ENCODE data around the gene CREB3L1. TPM values are rescaled to one million over a fixed set of nuclear protein-coding genes. Genes with fewer than 3 reads are reported as not detected.

Gene CREB3L1
- total and polyA plus RNA-seq, 2 donors (not counting 3 experiments of a cell fraction or from before 2014, with no cell fraction given): 0.23 to 0.84 TPM

DNA sequence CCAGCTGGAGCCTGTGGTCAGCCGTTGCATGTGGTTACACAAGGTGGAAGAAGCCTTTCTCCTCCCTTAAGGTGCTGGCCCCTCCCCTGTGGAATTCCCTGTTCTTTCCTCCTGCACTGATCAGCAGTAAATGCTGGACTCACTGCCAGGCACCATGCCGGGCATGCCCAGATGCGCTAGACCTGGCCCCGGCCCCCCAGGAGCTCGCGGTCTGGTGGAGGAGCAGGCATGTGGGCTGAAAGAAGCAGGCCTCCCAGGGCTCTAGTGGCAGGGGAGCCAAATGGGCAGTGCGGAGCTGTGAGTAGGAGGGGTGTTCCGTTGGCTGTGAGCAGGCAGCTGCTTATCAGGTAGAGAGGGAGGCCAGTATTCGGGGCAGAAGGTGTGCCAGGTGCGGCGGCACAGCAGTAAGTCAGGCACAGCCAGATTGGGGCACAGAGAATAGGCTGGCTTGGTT is 80.0 kb downstream of the CREB3L1 start:
- H4K20me1 ChIP-seq (replicated peaks; ENCODE audit: control insufficient read depth, extremely low read depth, insufficient read depth, low read length): peaks cover 4% of the 10 kb centered on the region
- no peaks in the 10 kb centered on the region for H3K9me3 ChIP-seq (replicated peaks; ENCODE audit: control insufficient read depth, insufficient read depth, low read length)
- no peak overlapping the region for H2AFZ ChIP-seq (ENCODE audit: low read depth, low read length)
- intact Hi-C loops (cut with micrococcal nuclease): no loop called here
- no peak overlapping the region for H3K27ac ChIP-seq (ENCODE audit: insufficient read depth, low read depth, low read length)
- BruUV-seq (replicated peaks): no TSS peak
- FAIRE-seq (no peak), DNase-seq (ENCODE audit: low read depth, low spot score) (no peak)
- no peak overlapping the region for H3K9ac ChIP-seq (replicated peaks; ENCODE audit: extremely low read depth, insufficient read depth, low read length)
- ChIA-PET CTCF (interaction anchor here (0.9 to 10.8 kb wide), 3 partner anchors 7 to 118 kb away, joined by 4 to 200 read pairs (median 4); partner anchors contain the start of gene DGKZ), POLR2A (no interaction called here)
- dilution Hi-C loops (cut with MboI; ENCODE audit: extremely low pct_ligation_motif_present, low sequenced_read_pairs): no loop called here
- H3K4me3 ChIP-seq (replicated peaks in 1 of 3; ENCODE audit: insufficient read depth in 1 of 3, low read depth in 1 of 3, low read length in 3 of 3): no peak overlapping the region
- peaks cover 62% of the 10 kb centered on the region for H3K79me2 ChIP-seq (ENCODE audit: control insufficient read depth, insufficient read depth, low read length)
- H3K4me2 ChIP-seq (ENCODE audit: insufficient read depth, low read length): no peak overlapping the region
- no peaks in the 10 kb centered on the region for H3K27me3 ChIP-seq (ENCODE audit: control insufficient read depth in 2 of 2, insufficient read depth in 2 of 2, low read length in 2 of 2)
- H3K9me1 ChIP-seq (replicated peaks; ENCODE audit: control insufficient read depth, extremely low read depth, insufficient read depth, low read length): no peaks in the 10 kb centered on the region
- peaks cover 18% of the 10 kb centered on the region for H3K4me1 ChIP-seq (ENCODE audit: control insufficient read depth, extremely low read depth, insufficient read depth, low read length)
- no peak for TF ChIP-seq FOS (IDR thresholded peaks at IDR 0.05; ENCODE audit: borderline replicate concordance, insufficient read depth, low read length)
- no peak for TF ChIP-seq MYC (IDR thresholded peaks at IDR 0.05; ENCODE audit: low read depth, low read length)
- TF ChIP-seq POLR2AphosphoS5 (IDR thresholded peaks at IDR 0.05; ENCODE audit: insufficient read depth, low read depth, low read length): no peak
- TF ChIP-seq, protein P1, sequence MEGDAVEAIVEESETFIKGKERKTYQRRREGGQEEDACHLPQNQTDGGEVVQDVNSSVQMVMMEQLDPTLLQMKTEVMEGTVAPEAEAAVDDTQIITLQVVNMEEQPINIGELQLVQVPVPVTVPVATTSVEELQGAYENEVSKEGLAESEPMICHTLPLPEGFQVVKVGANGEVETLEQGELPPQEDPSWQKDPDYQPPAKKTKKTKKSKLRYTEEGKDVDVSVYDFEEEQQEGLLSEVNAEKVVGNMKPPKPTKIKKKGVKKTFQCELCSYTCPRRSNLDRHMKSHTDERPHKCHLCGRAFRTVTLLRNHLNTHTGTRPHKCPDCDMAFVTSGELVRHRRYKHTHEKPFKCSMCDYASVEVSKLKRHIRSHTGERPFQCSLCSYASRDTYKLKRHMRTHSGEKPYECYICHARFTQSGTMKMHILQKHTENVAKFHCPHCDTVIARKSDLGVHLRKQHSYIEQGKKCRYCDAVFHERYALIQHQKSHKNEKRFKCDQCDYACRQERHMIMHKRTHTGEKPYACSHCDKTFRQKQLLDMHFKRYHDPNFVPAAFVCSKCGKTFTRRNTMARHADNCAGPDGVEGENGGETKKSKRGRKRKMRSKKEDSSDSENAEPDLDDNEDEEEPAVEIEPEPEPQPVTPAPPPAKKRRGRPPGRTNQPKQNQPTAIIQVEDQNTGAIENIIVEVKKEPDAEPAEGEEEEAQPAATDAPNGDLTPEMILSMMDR (IDR thresholded peaks at IDR 0.05; ENCODE audit: extremely low read depth in 1 of 2, insufficient read depth in 1 of 2, low read depth in 1 of 2, low read length in 2 of 2): no peak
- TF ChIP-seq JUN (IDR thresholded peaks at IDR 0.05; ENCODE audit: borderline replicate concordance, insufficient read depth, insufficient read length, low read depth): no peak
- TF ChIP-seq GATA2 (IDR thresholded peaks at IDR 0.05; ENCODE audit: insufficient read depth, insufficient read length, low read depth, low read length): no peak
- TF ChIP-seq EZH2 (IDR thresholded peaks at IDR 0.05; ENCODE audit: borderline replicate concordance, low read depth, low read length, severe bottlenecking): no peak
- TF ChIP-seq POLR2A (IDR thresholded peaks at IDR 0.05; ENCODE audit: low read depth, low read length): no peak
- TF ChIP-seq, protein P2, sequence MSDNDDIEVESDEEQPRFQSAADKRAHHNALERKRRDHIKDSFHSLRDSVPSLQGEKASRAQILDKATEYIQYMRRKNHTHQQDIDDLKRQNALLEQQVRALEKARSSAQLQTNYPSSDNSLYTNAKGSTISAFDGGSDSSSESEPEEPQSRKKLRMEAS (IDR thresholded peaks at IDR 0.05; ENCODE audit: insufficient read depth, insufficient read length): no peak
- H3K36me3 ChIP-seq (ENCODE audit: control insufficient read depth in 2 of 2, extremely low read depth in 1 of 2, insufficient read depth in 2 of 2, low read length in 2 of 2): peaks cover 5 to 8% of the 10 kb centered on the region in 2 experiments

All from endothelial cell of umbilical vein (primary cell).